Measurements from ENCODE around the gene CDH23. TPM values are rescaled to one million over a fixed set of nuclear protein-coding genes. Genes with fewer than 3 reads are reported as not detected.

The CDH23 gene
- polyA plus RNA-seq, 2 of the 4 experiments (the other 2 are of a cell fraction) = 1.1 to 2.3 TPM

- 47% methylated on average over 3 of the region's 3 CpGs for WGBS (ENCODE audit: missing lambda C conversion rate)
- Histone ChIP-seq H3K9me3 (no peaks in the 10 kb centered on the region), H3K27ac (no peak overlapping the region), H3K4me3 (no peak overlapping the region), H3K4me2 (no peak overlapping the region), H3K4me1 (peaks cover 13% of the 10 kb centered on the region; the same call in 1 of the 3 replicates)
- TF ChIP-seq FOSB (CRISPR knock-in tag; IDR thresholded peaks at IDR 0.05) = no peak
- no peak for TF ChIP-seq POLR2AphosphoS2 (conservative IDR thresholded peaks at IDR 0.05; ENCODE audit: low read length)
- TF ChIP-seq ATOH8 (CRISPR knock-in tag; IDR thresholded peaks at IDR 0.05; ENCODE audit: low read depth) = no peak
- TF ChIP-seq FOXS1 (CRISPR knock-in tag; IDR thresholded peaks at IDR 0.05) = no peak
- TF ChIP-seq EHMT2 (IDR thresholded peaks at IDR 0.05; ENCODE audit: low read depth) = no peak
- TF ChIP-seq KDM1A (IDR thresholded peaks at IDR 0.05; ENCODE audit: low read depth) = no peak
- no peak for TF ChIP-seq HMGXB4 (CRISPR knock-in tag; IDR thresholded peaks at IDR 0.05; ENCODE audit: borderline replicate concordance)
- TF ChIP-seq RARB (CRISPR knock-in tag; IDR thresholded peaks at IDR 0.05) = no peak
- no peak for TF ChIP-seq POLR2A (IDR thresholded peaks at IDR 0.05; ENCODE audit: low read length)
- no peak for TF ChIP-seq NR3C1 (IDR thresholded peaks at IDR 0.05)
- TF ChIP-seq JUN (IDR thresholded peaks at IDR 0.05) = no peak
- no peak for TF ChIP-seq RNF2 (IDR thresholded peaks at IDR 0.05; ENCODE audit: borderline replicate concordance, low read depth)
- no peak for TF ChIP-seq ZC3H11A (IDR thresholded peaks at IDR 0.05)
- TF ChIP-seq HOXA7 (CRISPR knock-in tag; IDR thresholded peaks at IDR 0.05) = no peak
- TF ChIP-seq ZNF302 (CRISPR knock-in tag; IDR thresholded peaks at IDR 0.05) = no peak
- no peak for TF ChIP-seq HDAC2 (IDR thresholded peaks at IDR 0.05)
- no peak for TF ChIP-seq SREBF2 (IDR thresholded peaks at IDR 0.05)
- TF ChIP-seq SMC3 (IDR thresholded peaks at IDR 0.05) = no peak
- no peak for TF ChIP-seq RCOR1 (IDR thresholded peaks at IDR 0.05; ENCODE audit: low read depth, low read length)
- no peak for FAIRE-seq
- DNase-seq (ENCODE audit: low read depth in 1 of 2, low spot score in 1 of 2) = no peak
- POLR2A ChIA-PET = no interaction called here
- no peak for ATAC-seq
- CTCF ChIA-PET = interaction anchor here (0.7 to 1.4 kb wide), 2 partner anchors 13 to 294 kb away, joined by 3 to 4 read pairs; no protein-coding TSS in a partner anchor
These were observed 199.4 kb downstream of the CDH23 start for GRCh38 chr10:71596127-71596526.

- POLR2A ChIA-PET = no interaction called here
- WGBS (ENCODE audit: missing lambda C conversion rate) = 89% methylated on average over 7 of the region's 8 CpGs
- FAIRE-seq (no peak), DNase-seq (ENCODE audit: low read depth in 1 of 2, low spot score in 1 of 2) (no peak), ATAC-seq (no peak)
- TF ChIP-seq FOSB (CRISPR knock-in tag; IDR thresholded peaks at IDR 0.05) = no peak
- TF ChIP-seq POLR2A (IDR thresholded peaks at IDR 0.05; ENCODE audit: low read length) = no peak
- no peak for TF ChIP-seq PBX3 (IDR thresholded peaks at IDR 0.05)
- no peak for TF ChIP-seq HOXA7 (CRISPR knock-in tag; IDR thresholded peaks at IDR 0.05)
- TF ChIP-seq ESRRA (IDR thresholded peaks at IDR 0.05; ENCODE audit: borderline replicate concordance, low read length) = no peak
- no peak for TF ChIP-seq CHD4 (IDR thresholded peaks at IDR 0.05; ENCODE audit: borderline replicate concordance)
- no peak for TF ChIP-seq HDAC2 (IDR thresholded peaks at IDR 0.05)
- TF ChIP-seq E2F6 (IDR thresholded peaks at IDR 0.05; ENCODE audit: borderline replicate concordance, low read depth) = no peak
- no peak for TF ChIP-seq HES2 (IDR thresholded peaks at IDR 0.05)
- no peak for TF ChIP-seq RARB (CRISPR knock-in tag; IDR thresholded peaks at IDR 0.05)
- TF ChIP-seq EHMT2 (IDR thresholded peaks at IDR 0.05; ENCODE audit: low read depth) = no peak
- TF ChIP-seq EHF (CRISPR knock-in tag; IDR thresholded peaks at IDR 0.05) = no peak
- TF ChIP-seq CHD2 (IDR thresholded peaks at IDR 0.05; ENCODE audit: low read length, partially characterized antibody) = no peak
- no peak for TF ChIP-seq MAZ (IDR thresholded peaks at IDR 0.05; ENCODE audit: borderline replicate concordance, low read depth, low read length)
- TF ChIP-seq RNF2 (IDR thresholded peaks at IDR 0.05; ENCODE audit: borderline replicate concordance, low read depth) = no peak
- peaks cover 15% of the 10 kb centered on the region; the same call in 1 of the 3 replicates for H3K4me1 ChIP-seq
- H3K4me3 ChIP-seq = no peak overlapping the region
- H3K4me2 ChIP-seq = no peak overlapping the region
- no peak overlapping the region for H3K27ac ChIP-seq
- CTCF ChIA-PET = interaction anchor here (0.7 to 1.9 kb wide), 5 partner anchors 13 to 294 kb away, joined by 3 to 7 read pairs (median 3); partner anchors contain the start of gene CDH23
- no peaks in the 10 kb centered on the region for H3K9me3 ChIP-seq
These were observed 200.0 kb downstream of the CDH23 start for GRCh38 chr10:71596759-71597158.

All from A549 (cell line).